GM19023 (cell line): Measurements from ENCODE around the gene TIA1.
A peak's percentile ranks its signal among the peaks of the same experiment; 100 is the strongest.
"Not testable (repeated sequence)": the region's sequence is repeated elsewhere in the genome, so short reads cannot be mapped to it uniquely, and the experiment has no call there.

Source experiments
- ATAC-seq: cut with Tn5 transposase; IDR thresholded peaks from one replicate; pipeline ENCODE4 v1.9.1; 2021; ENCODE audit warnings: mild to moderate bottlenecking, moderate library complexity; ENCODE audit not compliant: unreplicated experiment

TIA1 gene, protein sequence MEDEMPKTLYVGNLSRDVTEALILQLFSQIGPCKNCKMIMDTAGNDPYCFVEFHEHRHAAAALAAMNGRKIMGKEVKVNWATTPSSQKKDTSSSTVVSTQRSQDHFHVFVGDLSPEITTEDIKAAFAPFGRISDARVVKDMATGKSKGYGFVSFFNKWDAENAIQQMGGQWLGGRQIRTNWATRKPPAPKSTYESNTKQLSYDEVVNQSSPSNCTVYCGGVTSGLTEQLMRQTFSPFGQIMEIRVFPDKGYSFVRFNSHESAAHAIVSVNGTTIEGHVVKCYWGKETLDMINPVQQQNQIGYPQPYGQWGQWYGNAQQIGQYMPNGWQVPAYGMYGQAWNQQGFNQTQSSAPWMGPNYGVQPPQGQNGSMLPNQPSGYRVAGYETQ

DNA sequence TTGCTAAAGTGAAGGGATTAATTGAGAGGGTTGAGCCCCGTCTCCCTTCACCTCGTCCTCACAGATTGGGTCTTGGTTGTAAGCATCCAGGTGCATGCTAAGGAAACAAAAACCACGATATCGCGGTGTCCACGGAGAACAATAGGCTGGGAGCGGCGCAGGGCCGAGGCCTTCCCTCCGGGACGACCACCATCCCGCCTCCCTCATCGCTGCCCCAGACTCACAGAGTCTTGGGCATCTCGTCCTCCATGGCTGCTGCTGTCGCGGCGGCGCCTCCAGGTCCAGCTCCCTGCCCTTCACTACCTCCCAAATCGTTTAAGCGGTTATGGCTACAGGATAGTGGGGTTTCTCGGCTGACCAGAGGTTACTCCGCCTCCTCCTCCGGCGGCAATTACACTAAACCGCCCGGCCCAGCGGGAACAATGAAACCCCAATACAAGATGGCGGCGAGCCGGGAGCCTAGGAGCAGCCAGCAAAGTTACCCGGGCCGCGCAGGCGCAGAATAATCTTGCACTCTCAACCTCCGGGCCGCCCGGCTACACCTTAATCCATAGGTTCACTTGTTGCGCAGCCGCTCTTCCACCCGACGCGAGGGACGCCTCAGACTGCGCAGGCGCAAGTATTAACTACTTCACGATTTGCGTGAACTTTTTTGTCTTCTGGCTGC is at the start of gene TIA1:
Gene TIA1 (minus strand): TSS at position 448 of the 667 bp plus-strand sequence. CDS start 198 bp downstream, at position 250.
- peak; percentile 96 for ATAC-seq

DNA sequence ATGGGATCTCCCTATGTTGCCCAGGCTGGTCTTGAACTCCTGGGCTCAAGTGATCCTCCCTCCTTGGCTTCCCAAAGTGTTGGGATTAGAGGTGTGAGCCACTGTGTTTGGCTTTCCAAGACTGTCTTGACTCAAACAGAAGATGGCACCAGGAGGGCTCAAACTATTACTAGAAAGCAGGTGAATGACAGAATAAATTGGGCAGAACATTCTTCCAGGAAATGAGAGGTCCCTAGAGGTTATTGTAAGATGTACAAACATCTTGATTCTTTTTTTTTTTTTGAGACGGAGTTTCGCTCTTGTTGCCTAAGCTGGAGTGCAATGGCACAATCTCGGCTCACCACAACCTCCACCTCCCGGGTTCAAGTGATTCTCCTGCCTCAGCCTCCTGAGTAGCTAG is 49.4 kb upstream of the TIA1 start:
- not testable (repeated sequence) for ATAC-seq

DNA sequence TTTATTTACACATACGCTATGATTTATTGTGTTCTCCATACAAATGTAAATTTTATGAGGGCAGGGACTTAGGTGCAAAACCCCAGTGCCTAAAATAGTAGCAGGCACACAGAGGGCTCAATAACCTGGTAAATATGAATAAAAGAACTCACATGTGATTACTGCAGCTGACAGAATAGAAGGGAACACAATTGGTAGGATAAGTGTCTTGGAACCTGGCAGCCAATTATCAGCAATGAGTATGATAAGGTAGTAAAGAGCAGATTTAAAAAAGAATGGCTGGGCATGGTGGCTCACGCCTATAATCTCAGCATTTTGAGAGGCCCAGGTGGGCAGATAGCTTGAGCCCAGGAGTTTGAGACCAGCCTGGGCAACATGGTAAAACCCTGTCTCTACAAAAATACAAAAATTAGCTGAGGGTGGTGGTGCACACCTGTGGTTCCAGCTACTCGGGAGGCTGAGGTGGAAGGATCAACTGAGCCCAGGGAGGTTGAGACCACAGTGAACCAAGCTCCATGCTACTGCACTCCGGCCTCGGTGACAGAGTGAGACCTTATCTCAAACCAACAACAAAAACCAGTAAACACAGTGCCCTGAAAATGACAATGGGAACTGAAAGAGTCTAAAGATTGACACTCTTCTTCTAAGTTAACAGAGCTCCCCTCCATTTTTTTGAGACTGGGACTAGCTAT is 35.2 kb upstream of the TIA1 start:
- ATAC-seq: no peak

DNA sequence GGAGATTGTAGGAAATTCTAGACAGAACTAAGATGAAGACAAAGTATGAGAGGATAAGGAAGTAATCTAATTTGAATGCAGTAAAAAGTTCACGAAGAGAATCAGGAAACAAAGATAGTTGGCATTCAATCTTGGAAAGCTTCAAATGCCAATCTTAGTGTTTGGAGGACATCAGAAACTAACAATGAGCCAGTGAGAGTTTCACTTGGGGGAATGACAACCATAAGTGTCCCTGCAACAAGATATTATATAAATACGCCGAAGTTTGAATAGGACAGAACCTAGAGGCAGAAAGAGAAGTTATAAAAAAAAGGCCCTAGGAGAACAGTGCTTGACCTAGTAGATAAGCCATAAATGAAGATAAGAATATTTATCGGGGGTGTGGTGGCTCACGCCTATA is 34.0 kb upstream of the TIA1 start:
- no peak for ATAC-seq

DNA sequence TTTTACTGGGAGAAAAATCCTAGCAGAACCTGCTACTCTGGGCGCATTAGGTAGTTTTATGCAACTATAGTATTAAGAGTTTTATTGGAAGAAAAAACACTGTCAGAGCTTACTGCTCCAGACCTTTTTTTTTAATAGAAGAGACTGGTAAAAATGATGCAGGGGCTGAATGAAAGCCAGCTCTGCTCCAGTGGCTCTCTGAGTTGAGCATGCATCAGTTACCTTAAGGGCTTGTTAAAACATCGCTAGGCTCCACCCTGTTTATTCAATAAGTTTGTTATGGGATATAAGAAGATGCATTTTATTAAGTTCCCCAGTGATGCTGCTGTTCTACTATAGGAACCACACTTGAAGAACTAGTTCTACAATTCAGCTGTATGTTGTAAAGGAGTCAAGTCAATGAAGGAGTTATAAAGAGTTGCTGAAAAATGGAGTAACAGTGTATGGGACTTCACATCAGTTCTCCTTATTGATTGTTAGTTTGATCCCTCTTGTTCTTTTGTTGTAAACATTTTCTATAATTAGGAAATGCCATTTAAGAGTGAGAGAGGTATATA is 31.9 kb upstream of the TIA1 start:
- ATAC-seq: no peak

DNA sequence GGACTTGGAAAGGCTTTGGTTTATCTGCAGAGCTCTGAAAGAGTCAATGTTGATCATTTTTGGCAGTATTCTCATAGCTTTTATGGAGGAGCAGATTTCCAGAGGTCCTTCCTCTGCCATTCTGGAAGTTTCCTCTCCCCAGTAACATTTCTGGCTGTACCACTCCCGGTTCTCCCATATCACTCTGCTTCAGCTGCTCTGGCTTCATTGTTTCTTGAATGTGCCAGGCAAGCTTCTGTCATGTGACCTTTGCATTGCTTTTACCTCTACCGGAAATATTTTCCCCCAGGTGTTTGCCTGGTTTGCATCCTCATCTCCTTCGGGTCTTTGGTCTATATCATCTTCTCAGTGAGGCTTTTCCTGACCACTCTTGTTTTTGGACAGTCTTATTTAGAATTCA is 21.9 kb upstream of the TIA1 start:
- no peak for ATAC-seq

DNA sequence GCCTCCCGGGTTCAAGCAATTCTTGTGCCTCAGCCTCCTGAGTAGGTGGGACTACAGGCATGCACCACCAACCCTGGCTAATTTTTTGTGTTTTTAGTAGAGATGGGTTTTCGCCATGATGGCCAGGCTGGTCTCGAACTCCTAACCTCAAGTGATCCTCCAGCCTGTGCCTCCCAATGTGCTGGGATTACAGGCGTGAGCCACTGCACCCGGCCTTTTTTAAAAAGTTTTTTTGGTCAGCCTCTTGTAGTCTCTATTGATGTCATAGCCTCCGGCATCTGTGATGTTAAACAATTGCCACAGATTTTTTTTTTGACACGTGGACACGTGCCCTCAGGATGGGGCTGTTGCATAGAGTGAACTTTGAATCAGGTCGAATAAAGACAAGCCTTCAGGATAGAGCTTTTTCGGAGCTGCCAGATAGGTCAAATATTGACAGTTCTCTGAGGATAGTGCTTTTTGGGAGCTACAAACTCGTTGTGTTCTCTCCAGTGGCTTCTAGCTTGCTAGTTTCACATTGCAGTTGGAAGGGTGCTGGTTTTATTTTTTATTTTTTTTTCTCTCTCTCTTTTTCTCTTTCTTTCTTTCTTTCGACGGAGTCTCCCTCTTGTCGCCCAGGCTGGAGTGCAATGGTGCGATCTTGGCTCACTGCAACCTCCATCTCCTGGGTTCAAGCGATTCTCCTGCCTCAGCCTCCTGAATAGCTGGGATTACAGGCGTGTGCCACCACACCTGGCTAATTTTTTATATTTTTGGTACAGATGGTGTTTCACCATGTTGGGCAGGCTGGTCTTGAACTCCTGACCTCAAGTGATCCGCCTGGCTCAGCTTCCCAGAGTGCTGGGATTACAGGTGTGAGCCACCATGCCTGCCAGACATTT is 21.2 kb upstream of the TIA1 start:
- ATAC-seq: not testable (repeated sequence)

DNA sequence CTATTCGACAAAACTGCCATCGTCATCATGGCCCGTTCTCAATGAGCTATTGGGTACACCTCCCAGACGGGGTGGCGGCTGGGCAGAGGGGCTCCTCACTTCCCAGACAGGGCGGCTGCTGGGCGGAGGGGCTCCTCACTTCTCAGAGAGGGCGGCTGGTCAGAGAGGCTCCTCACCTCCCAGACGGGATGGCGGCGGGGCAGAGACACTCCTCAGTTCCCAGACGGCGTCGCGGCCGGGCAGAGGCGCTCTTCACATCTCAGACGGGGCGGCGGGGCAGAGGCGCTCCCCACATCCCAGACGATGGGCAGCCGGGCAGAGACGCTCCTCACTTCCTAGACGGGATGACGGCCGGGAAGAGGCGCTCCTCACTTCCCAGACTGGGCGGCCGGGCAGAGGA is 18.5 kb upstream of the TIA1 start:
- not testable (repeated sequence) for ATAC-seq

DNA sequence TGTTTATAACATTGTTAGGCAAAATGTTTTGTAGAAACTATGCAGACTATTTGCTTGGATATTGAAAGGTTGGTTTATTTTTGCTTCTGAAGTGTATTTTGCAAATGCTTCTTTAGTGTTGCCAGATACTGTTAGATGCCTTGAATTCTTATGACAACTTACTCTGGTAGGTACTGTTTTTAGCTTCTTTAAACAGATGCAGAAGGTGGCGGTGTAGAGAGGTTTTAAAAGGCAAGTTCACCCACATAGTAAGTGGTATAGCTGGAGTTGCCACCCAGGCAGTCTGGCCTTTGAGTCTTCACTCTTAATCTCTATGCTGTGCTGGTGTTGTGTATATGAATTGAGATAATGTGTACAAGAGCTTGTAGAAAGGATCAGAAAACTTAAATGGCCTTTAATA is 13.1 kb upstream of the TIA1 start:
- no peak for ATAC-seq

DNA sequence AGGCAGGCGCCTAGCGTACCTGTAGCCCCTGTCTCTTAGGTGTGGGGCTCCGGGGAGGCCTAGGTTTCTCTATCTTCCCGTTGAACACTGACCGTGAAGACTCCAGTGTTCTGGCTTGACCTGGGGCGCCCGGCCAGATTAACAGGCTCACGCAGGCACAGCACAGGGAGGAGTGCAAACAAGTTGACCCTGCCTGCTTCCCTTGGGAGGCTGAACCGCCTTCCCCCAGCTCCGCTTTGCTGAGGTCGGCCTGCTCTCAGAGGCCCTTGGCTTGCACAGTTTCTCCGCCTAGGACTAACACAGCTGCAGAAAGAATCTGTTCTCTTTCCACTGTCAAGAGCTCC is 10.1 kb upstream of the TIA1 start:
- ATAC-seq: peak; percentile 3

DNA sequence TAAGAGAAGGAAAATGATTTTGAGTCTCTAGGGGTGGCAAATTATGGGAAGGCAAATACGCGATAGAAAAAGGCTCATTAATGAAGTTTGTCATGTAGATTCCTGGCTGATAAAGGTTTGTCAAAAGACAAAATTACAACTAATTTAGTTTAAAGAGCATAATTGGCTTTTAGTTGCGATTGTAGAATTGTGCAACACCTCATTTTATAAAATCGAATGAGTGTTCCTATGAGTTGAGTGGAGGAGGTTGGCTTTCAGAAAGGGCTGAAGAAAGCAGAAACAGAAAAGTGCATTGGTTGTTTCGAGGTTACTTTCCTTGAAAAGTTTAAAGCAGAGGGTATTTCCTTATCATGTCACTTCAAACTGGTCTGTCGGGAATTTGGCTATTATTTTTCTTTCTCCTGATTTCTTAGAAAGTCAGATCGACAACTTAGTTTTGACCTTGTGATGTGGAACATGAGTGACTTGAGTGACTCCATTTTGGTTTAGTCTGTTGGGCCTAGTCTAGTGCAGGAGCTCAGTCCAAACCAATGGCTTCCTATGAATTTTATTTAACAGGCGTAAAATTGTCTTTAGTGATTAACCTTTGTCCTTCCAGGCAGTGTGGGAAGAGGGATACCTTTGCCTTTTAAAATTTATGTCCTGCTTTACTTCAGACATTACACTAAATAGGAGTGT is 7.3 kb upstream of the TIA1 start:
- ATAC-seq: no peak

DNA sequence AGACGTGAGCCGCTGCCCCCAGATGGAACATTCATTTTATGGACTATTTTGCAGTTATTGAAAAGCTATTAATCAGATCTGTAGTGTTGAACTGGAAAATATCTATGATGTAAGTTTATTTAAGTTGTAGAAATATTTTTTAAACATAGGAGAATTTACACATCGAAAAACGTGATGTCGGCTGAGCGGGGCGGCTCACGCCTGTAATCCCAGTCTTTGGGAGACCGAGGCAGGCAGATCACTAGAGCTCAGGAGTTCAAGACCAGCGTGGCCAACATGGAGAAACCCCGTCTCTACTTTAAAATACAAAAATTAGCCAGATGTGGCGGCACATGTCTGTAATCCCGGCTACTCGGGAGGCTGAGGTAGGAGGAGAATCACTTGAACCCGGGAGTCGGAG is 2.0 kb upstream of the TIA1 start:
- no peak for ATAC-seq

DNA sequence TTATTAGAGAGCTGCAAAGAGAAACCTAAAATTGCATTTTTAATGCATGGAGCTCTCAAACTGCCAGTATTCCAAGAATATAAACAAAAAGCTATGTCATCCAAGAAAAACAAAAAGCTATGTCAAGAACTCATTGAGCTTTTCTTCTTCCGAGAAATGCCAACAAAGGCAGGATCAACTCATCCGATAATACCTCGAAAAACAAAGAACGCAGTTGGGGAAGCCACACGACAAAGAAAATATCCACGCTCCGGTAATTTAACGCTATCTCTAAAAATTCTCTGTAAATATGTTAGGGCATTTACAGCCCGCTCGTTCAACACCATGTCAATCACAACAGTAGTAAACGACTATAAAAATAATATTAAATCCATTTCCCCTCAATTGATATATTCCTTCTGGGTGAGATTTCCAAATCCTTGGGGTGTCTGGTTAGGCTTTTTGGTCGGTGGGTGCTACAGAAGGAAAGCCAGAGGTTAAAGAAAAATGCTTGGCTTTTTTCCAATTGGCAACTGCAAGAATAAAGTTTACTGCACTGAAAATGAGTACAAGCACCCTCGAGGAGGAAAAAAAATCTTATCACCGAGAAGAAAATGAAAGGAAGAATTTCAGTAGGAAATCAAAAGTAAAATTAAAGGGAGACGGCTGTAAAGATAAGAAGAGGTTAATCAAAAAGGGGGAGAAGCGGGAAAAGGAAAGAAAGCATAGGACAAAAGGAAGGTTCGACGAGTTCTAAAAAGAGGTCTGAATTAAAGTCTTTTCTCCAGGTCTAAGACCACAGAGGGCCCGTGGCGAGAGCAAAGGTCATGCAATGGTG is 856 bp downstream of the TIA1 start:
- ATAC-seq: no peak

DNA sequence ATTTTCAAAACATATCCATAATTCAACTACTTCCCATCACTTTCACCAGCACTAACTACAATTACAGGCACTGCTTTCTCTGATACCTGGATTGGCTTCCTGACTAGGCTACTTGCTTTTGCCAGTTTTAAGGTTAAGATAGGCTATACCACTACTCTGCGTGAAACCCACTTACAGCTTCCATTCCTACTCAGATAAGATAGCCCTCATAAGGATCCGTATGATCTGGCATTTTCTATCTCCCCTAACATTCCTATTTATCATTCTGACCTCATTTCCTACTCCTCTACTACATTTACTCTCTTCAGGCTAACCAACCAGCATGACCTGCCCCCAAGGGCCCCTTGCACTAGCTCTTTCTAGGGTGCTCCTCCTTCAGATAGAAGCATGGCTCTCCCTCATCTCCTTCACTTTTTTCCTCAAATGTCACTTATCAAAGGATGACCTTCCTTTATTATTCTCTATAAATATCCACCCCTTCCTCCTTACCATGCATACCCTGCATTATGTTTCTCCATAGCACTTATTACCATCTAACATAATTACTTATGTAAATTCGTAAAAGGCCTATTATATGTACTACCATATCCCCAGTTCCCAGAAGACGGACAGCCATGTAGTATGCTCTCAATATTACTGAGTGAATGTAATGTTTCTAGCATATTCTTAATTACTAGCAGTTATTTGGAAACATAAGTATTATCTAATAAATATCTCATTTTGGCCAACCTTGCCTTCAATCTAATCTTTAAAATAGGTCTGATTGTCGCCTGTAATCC is 4.4 kb downstream of the TIA1 start:
- no peak for ATAC-seq

DNA sequence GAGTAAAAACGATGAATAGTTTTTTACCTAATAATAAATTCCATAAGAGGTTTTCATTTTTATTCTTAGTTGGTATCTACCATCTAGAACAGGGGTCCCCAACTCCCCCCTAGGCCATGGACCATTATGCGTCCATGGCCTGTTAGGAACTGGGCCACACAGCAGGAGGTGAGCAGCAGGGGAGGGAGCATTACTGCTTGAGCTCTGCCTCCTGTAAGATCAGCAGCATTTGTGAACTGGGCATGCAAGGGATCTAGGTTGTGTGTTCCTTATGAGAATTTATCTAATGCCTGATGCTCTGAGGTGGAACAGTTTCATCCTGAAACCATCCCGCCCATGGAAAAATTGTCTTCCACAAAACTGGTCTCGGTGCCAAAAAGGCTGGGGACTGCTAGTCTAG is 5.9 kb downstream of the TIA1 start:
- no peak for ATAC-seq

DNA sequence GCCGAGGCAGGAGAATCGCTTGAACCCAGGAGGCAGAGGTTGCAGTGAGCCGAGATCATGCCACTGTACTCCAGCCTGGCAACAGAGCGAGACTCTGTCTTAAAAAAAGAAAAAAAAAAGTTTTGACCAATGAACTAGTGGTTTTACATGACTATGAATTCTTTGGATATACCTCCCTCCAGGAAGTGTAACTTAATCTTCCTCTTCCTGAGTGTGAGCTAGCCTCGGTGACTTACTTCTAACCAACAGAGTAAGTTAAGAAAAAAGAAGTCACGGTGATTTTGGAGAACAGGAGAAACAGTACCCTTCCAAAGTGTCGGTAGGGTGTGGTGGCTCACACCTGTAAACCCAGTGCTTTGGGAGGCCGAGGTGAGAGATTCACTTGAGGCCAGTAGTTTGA is 7.1 kb downstream of the TIA1 start:
- ATAC-seq: no peak

DNA sequence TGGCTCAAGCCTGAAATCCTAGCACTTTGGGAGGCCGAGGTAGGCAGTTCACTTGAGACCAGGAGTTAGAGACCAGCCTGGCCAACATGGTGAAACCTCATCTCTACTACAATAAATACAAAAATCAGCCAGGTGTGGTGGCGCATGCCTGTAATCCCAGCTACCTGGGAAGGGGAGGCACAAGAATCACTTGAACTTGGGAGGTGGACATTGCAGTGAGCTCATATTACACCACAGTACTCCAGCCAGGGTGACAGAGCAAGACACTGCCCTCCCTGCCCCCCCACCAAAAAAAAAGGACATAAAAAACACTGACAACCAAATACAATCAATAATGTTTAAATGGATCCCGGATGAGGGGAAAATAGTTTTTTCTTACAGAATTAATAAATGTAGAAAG is 7.8 kb downstream of the TIA1 start:
- no peak for ATAC-seq

DNA sequence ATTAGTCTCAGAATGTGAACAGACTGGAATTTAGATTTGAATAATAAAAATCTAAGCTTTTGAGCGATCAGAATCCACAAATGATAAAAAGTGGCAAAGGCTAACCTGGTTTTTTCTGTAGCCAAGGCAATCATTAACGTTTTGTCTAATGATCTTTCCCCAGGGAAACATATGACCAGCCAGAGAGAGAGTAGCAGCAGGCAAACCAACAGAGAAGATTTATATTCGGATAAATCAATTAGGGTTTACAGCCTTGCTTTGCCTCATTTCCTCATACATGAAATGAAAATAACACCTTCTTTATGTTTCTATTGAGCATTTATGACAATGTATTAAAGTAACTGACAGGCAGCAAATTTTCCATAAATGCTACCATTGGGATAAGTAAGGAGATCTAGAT is 14.5 kb downstream of the TIA1 start:
- ATAC-seq: no peak

DNA sequence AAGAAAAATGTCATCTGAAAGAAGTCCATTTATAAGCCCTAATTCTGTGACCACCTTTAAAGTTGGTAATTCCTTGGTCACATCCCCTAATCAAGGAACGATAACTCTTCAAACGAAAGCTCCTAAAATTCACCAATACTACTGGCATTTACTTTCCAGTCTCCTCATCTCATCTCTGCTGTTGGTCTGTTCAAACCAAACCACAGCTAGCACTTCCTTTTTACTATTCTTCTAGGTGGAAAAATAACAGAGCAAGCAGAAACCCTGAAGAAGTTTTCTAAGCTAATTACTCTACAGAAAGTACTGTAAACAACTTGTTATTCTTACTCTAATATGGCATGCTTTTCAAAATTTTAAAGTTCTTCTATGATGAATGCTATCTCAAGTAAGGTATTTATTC is 21.6 kb downstream of the TIA1 start:
- ATAC-seq: no peak
